ENCODE results near the gene FIGN.

FIGN gene

DNA sequence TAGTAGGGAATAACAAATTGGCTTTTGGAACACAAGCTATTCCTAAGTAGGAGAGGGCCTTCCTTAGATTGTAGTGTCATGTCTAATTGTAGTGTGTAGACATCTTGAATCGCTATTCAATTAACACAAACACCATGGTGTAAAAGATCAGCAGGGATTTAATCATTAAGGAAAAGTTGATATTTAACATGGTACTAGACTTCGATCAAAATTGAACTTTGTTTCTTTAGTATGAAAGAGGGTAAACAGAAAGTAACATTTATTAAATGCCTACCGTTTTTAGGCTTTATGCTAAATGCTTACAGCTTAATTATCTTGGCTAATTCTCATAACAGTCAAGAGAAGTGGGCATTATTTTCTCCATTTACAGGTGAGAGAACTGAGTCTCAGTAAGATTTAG lies 37.5 kb upstream of the FIGN start:
- TF ChIP-seq, protein P1, sequence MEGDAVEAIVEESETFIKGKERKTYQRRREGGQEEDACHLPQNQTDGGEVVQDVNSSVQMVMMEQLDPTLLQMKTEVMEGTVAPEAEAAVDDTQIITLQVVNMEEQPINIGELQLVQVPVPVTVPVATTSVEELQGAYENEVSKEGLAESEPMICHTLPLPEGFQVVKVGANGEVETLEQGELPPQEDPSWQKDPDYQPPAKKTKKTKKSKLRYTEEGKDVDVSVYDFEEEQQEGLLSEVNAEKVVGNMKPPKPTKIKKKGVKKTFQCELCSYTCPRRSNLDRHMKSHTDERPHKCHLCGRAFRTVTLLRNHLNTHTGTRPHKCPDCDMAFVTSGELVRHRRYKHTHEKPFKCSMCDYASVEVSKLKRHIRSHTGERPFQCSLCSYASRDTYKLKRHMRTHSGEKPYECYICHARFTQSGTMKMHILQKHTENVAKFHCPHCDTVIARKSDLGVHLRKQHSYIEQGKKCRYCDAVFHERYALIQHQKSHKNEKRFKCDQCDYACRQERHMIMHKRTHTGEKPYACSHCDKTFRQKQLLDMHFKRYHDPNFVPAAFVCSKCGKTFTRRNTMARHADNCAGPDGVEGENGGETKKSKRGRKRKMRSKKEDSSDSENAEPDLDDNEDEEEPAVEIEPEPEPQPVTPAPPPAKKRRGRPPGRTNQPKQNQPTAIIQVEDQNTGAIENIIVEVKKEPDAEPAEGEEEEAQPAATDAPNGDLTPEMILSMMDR (IDR thresholded peaks at IDR 0.05; ENCODE audit: low read depth, low read length): no peak
- in situ Hi-C loops (cut with HindIII; ENCODE audit: low sequenced_read_pairs): no loop called here
- DNase-seq (ENCODE audit: low read depth, low spot score): no peak
- no peak overlapping the region for H3K4me3 ChIP-seq (ENCODE audit: low read depth, low read length)

- H3K4me3 ChIP-seq (ENCODE audit: low read depth, low read length): no peak overlapping the region
- TF ChIP-seq, protein P1 (IDR thresholded peaks at IDR 0.05; ENCODE audit: low read depth, low read length): no peak
- in situ Hi-C loops (cut with HindIII; ENCODE audit: low sequenced_read_pairs): no loop called here
- DNase-seq (ENCODE audit: low read depth, low spot score): no peak
Observed at GRCh38 chr2:163771596-163771995, 35.8 kb upstream of the FIGN start.

GRCh38 chr2:163768881-163769695 lies 33.3 kb upstream of the FIGN start:
- in situ Hi-C loops (cut with HindIII; ENCODE audit: low sequenced_read_pairs): no loop called here

DNA sequence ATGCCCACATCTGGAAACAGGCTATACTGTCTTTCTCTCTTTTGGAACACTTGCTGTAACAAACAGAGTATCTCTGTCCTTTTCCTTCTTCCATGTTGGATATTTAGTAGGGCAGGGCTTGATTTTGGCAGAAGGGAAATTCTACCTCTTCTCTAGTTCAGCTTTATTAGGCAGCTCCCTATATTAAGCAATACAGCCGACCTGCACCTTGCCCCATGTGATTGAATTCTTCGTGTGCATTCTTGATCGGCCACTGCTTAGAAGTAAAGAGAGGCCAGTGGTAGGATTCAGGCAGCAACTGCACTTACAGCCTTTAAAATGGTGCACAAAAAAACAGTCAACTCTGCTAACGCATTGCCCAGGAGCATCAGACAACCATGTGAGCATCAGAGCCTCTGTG lies 31.3 kb upstream of the FIGN start:
- no peak overlapping the region for H3K4me3 ChIP-seq (ENCODE audit: low read depth, low read length)
- in situ Hi-C loops (cut with HindIII; ENCODE audit: low sequenced_read_pairs): no loop called here
- DNase-seq (ENCODE audit: low read depth, low spot score): no peak
- TF ChIP-seq, protein P1 (IDR thresholded peaks at IDR 0.05; ENCODE audit: low read depth, low read length): no peak

More at GRCh38 chr2:163768881-163769695, 33.3 kb upstream of the FIGN start:
- no peak overlapping the region for H3K4me3 ChIP-seq (ENCODE audit: low read depth, low read length)
- TF ChIP-seq, protein P1 (IDR thresholded peaks at IDR 0.05; ENCODE audit: low read depth, low read length): no peak
- no peak for DNase-seq (ENCODE audit: low read depth, low spot score)

DNA sequence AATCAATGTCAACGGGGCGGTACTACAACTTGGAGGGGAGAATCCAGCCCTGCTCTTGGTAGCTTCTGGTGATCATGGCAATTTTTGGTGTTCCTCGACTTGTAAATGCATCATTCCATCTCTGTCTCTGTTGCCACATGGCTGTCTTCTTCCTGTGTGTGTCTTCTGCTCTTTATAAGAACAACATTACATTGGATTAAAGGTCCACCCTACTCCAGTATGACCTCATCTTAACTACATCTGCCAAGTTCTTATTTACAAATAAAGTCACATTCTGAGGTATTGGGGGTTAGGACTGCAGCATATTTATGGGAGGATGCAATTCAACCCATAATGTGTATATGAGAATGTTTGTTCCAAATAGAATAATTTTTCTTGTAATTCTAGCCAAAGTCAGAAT lies 28.8 kb upstream of the FIGN start:
- H3K4me3 ChIP-seq (ENCODE audit: low read depth, low read length): no peak overlapping the region
- no peak for DNase-seq (ENCODE audit: low read depth, low spot score)
- in situ Hi-C loops (cut with HindIII; ENCODE audit: low sequenced_read_pairs): no loop called here
- TF ChIP-seq, protein P1 (IDR thresholded peaks at IDR 0.05; ENCODE audit: low read depth, low read length): no peak

DNA sequence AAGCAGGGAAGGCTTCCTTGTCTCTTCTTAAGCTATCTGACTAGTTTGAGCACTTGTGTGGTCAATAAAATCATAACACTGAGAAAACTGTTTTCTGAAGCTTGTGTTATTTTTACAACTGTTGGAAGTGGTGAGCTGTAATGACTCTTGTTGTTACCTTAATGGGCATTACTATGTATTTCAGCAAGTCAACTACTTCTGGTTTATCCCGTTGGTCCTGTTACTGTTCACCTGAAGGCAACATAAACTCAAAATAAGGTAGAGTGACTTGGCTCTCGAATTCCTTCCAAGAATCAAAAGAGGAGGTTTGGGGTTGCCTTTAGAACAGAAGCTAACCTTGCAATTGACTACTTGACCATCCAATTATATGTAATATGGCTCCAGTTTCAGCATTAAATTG lies 23.2 kb upstream of the FIGN start:
- DNase-seq (ENCODE audit: low read depth, low spot score): no peak
- no peak overlapping the region for H3K4me3 ChIP-seq (ENCODE audit: low read depth, low read length)
- TF ChIP-seq, protein P1 (IDR thresholded peaks at IDR 0.05; ENCODE audit: low read depth, low read length): no peak
- in situ Hi-C loops (cut with HindIII; ENCODE audit: low sequenced_read_pairs): no loop called here
